SK-N-SH (cell line): ENCODE data around the gene HOXD13. TPM values are rescaled to one million over a fixed set of nuclear protein-coding genes. Genes with fewer than 3 reads are reported as not detected.

Source experiments
- CTCF ChIA-PET: fragments of 300-600, 350-600 bp; formaldehyde crosslinking; extraction: SDS; loops from one replicate; lab custom pipeline; 2021; lab: Yijun Ruan, JAX
- POLR2A ChIA-PET: fragments of 350-600 bp; sonication (Branson Sonifier 250); formaldehyde crosslinking; extraction: SDS; loops from one replicate; lab custom pipeline; 2020; ENCODE audit warnings: antibody characterized with exemption, inconsistent platforms; lab: Yijun Ruan, JAX
- DNase-seq: peaks from one replicate; pipeline ENCODE4 v3.0.0; 2012
- H2AFZ ChIP-seq: fragments of 200-600 bp; sonication (generic); 2 replicates; pipeline ENCODE4 v1.8.1; 2016; ENCODE audit warnings: antibody characterized with exemption, mild to moderate bottlenecking, low read depth
- H3F3A ChIP-seq: fragments of 200-600 bp; sonication (generic); replicated peaks from 2 replicates; pipeline ENCODE3; 2016; ENCODE audit warnings: antibody characterized with exemption, mild to moderate bottlenecking; ENCODE audit not compliant: insufficient read depth
- H3K27ac ChIP-seq, 2 experiments: fragments of 200-500 bp in 1 of 2; fragments of 200-600 bp in 1 of 2; sonication (Bioruptor generic) in 1 of 2; sonication (generic), shearing (Covaris generic) in 1 of 2; 2 replicates each; pipeline versions ENCODE4 v1.5.1 to v1.6.1; 2014 to 2016; ENCODE audit warnings: low read depth in 2 of 2, inconsistent platforms in 1 of 2, low read length in 1 of 2, mild to moderate bottlenecking in 1 of 2, mixed read lengths in 1 of 2
- H3K27me3 ChIP-seq: fragments of 200-600 bp; sonication (generic), shearing (Covaris generic); 2 replicates; pipeline ENCODE4 v1.6.1; 2016; ENCODE audit warnings: mixed run types; ENCODE audit not compliant: insufficient read depth
- H3K36me3 ChIP-seq, 2 experiments: fragments of 200-500 bp in 1 of 2; fragments of 200-600 bp in 1 of 2; sonication (Bioruptor generic) in 1 of 2; sonication (generic) in 1 of 2; replicated peaks in 1 of 2; 2 replicates each; pipeline versions ENCODE3 to v1.5.1; 2014 to 2016; ENCODE audit warnings: low read length in 1 of 2, mild to moderate bottlenecking in 1 of 2; ENCODE audit not compliant: insufficient read depth in 2 of 2, control insufficient read depth in 1 of 2
- H3K4me1 ChIP-seq, 2 experiments: fragments of 200-500 bp in 1 of 2; fragments of 200-600 bp in 1 of 2; sonication (Bioruptor generic) in 1 of 2; sonication (generic), shearing (Covaris generic) in 1 of 2; 2 replicates each; pipeline versions ENCODE4 v1.5.1 to v1.6.1; 2014 to 2016; ENCODE audit warnings: low read depth in 1 of 2, low read length in 1 of 2, mixed run types in 1 of 2; ENCODE audit not compliant: insufficient read depth in 2 of 2, control insufficient read depth in 1 of 2
- H3K4me2 ChIP-seq: fragments of 200-600 bp; sonication (generic), shearing (Covaris generic); 2 replicates; pipeline ENCODE4 v1.6.1; 2017; ENCODE audit warnings: mixed run types
- H3K4me3 ChIP-seq, 2 experiments: fragments of 200-500 bp in 1 of 2; fragments of 200-600 bp in 1 of 2; sonication (Bioruptor generic) in 1 of 2; sonication (generic), shearing (Covaris generic) in 1 of 2; 2 replicates each; pipeline versions ENCODE4 v1.5.1 to v1.8.1; 2014 to 2016; ENCODE audit warnings: low read depth in 2 of 2, inconsistent platforms in 1 of 2, low read length in 1 of 2, mild to moderate bottlenecking in 1 of 2, mixed read lengths in 1 of 2, moderate library complexity in 1 of 2
- H3K79me2 ChIP-seq: fragments of 200-600 bp; sonication (generic); 2 replicates; pipeline ENCODE4 v1.8.1; 2017; ENCODE audit warnings: mild to moderate bottlenecking; ENCODE audit not compliant: insufficient read depth
- H3K9ac ChIP-seq: fragments of 200-600 bp; sonication (generic); 2 replicates; pipeline ENCODE4 v1.6.1; 2017; ENCODE audit warnings: mixed run types
- H3K9me2 ChIP-seq: fragments of 200-600 bp; sonication (generic); 2 replicates; pipeline ENCODE4 v1.6.1; 2017; ENCODE audit warnings: mixed run types
- H3K9me3 ChIP-seq: fragments of 200-600 bp; sonication (generic); 2 replicates; pipeline ENCODE4 v1.6.1; 2017; ENCODE audit warnings: mixed run types, mild to moderate bottlenecking, moderate library complexity
- H4K20me1 ChIP-seq: fragments of 200-600 bp; sonication (generic); 2 replicates; pipeline ENCODE4 v1.6.1; 2017; ENCODE audit warnings: mild to moderate bottlenecking, mixed run types; ENCODE audit not compliant: insufficient read depth
- CHD2 ChIP-seq: fragments of 150-350 bp; IDR thresholded peaks from 2 replicates; pipeline ENCODE4 v1.6.1; 2018; ENCODE audit warnings: low read length; ENCODE audit not compliant: partially characterized antibody
- ELF1 ChIP-seq: IDR thresholded peaks from 2 replicates; pipeline ENCODE4 v1.4.0; 2012
- EP300 ChIP-seq, 2 experiments: IDR thresholded peaks; 2 replicates each; pipeline versions ENCODE4 v1.4.0 to v1.6.1; 2012; ENCODE audit warnings: borderline replicate concordance in 1 of 2, low read depth in 1 of 2, low read length in 1 of 2
- FOXJ3 ChIP-seq: sonication (generic); formaldehyde crosslinking; IDR thresholded peaks from 2 replicates; pipeline ENCODE4 v1.5.1; 2020; ENCODE audit warnings: mild to moderate bottlenecking, missing genetic modification reagents
- FOXM1 ChIP-seq: IDR thresholded peaks from 2 replicates; pipeline ENCODE4 v1.4.0; 2012; ENCODE audit warnings: low read depth, mild to moderate bottlenecking
- JUND ChIP-seq: IDR thresholded peaks from 2 replicates; pipeline ENCODE4 v1.4.0; 2012
- MAX ChIP-seq: IDR thresholded peaks from 2 replicates; pipeline ENCODE4 v1.4.0; 2012; ENCODE audit warnings: low read depth
- MEF2A ChIP-seq: IDR thresholded peaks from 2 replicates; pipeline ENCODE4 v1.4.0; 2012; ENCODE audit warnings: low read depth, borderline replicate concordance
- MXI1 ChIP-seq: IDR thresholded peaks from 2 replicates; pipeline ENCODE4 v1.6.1; 2012; ENCODE audit warnings: mild to moderate bottlenecking, low read depth, low read length, improper control_type of control experiment
- POLR2AphosphoS5 ChIP-seq: IDR thresholded peaks from 2 replicates; pipeline ENCODE4 v1.6.1; 2012; ENCODE audit warnings: low read depth, low read length
- SIN3A ChIP-seq: IDR thresholded peaks from 2 replicates; pipeline ENCODE4 v1.6.1; 2012; ENCODE audit warnings: low read depth, mild to moderate bottlenecking, low read length, moderate library complexity, borderline replicate concordance
- TEAD4 ChIP-seq: IDR thresholded peaks from 2 replicates; pipeline ENCODE4 v1.4.0; 2012; ENCODE audit warnings: mild to moderate bottlenecking, borderline replicate concordance; ENCODE audit not compliant: insufficient read depth
- USF1 ChIP-seq: IDR thresholded peaks from 2 replicates; pipeline ENCODE4 v1.4.0; 2012; ENCODE audit warnings: low read depth, borderline replicate concordance
- ZBTB33 ChIP-seq: IDR thresholded peaks from 2 replicates; pipeline ENCODE4 v1.4.0; 2012; ENCODE audit warnings: low read depth, borderline replicate concordance
- WGBS: methylation state at CpG from one replicate; pipeline ENCODE4 v1.1.6; 2017; ENCODE audit warnings: low lambda C conversion rate; 5-methylcytosine and 5-hydroxymethylcytosine counted together
- polyA plus RNA-seq, 3 experiments: library from polyadenylated mRNA; depleted of rRNA; stranded (reverse); fragments of >200 nt; gene quantifications; 2 replicates each; pipeline ENCODE4 v1.2.3, GENCODE V29; 2012
- TF ChIP-seq, protein P1 (sequence below): fragments of 200-600 bp; sonication (generic); IDR thresholded peaks from 2 replicates; pipeline ENCODE4 v1.6.1; 2017; ENCODE audit warnings: antibody characterized with exemption, mild to moderate bottlenecking, moderate library complexity
- TF ChIP-seq, protein P2 (sequence below): IDR thresholded peaks from 2 replicates; pipeline ENCODE4; 2012

HOXD13 gene
- polyA plus RNA-seq, 1 of the 3 experiments (the other 2 are of a cell fraction): not detected

- Histone ChIP-seq H3K9me2 (no peaks in the 10 kb centered on the region), H3K4me3 (no peak overlapping the region), H2AFZ (no peak overlapping the region), H3K27ac (no peak overlapping the region), H3K27me3 (peaks cover 73% of the 10 kb centered on the region)
- CTCF ChIA-PET: interaction anchor here (1.1 to 17.7 kb wide), 7 partner anchors 15 to 1639 kb away, joined by 3 to 264 read pairs (median 22); partner anchors contain the start of genes HOXD12, HOXD13 and HOXD9
- no peak for TF ChIP-seq MAX
- TF ChIP-seq EP300 (IDR thresholded peaks at IDR 0.05; ENCODE audit: borderline replicate concordance in 1 of 2, low read depth in 1 of 2, low read length in 1 of 2): no peak
- TF ChIP-seq JUND: no peak
- TF ChIP-seq CHD2: no peak
- TF ChIP-seq, protein P1, sequence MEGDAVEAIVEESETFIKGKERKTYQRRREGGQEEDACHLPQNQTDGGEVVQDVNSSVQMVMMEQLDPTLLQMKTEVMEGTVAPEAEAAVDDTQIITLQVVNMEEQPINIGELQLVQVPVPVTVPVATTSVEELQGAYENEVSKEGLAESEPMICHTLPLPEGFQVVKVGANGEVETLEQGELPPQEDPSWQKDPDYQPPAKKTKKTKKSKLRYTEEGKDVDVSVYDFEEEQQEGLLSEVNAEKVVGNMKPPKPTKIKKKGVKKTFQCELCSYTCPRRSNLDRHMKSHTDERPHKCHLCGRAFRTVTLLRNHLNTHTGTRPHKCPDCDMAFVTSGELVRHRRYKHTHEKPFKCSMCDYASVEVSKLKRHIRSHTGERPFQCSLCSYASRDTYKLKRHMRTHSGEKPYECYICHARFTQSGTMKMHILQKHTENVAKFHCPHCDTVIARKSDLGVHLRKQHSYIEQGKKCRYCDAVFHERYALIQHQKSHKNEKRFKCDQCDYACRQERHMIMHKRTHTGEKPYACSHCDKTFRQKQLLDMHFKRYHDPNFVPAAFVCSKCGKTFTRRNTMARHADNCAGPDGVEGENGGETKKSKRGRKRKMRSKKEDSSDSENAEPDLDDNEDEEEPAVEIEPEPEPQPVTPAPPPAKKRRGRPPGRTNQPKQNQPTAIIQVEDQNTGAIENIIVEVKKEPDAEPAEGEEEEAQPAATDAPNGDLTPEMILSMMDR: no peak
- TF ChIP-seq, protein P2, sequence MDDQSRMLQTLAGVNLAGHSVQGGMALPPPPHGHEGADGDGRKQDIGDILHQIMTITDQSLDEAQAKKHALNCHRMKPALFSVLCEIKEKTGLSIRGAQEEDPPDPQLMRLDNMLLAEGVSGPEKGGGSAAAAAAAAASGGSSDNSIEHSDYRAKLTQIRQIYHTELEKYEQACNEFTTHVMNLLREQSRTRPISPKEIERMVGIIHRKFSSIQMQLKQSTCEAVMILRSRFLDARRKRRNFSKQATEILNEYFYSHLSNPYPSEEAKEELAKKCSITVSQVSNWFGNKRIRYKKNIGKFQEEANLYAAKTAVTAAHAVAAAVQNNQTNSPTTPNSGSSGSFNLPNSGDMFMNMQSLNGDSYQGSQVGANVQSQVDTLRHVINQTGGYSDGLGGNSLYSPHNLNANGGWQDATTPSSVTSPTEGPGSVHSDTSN: no peak
- TF ChIP-seq ELF1: no peak
- TF ChIP-seq TEAD4: no peak
- TF ChIP-seq SIN3A: no peak
- TF ChIP-seq MXI1: no peak
- no peak for TF ChIP-seq FOXM1
- no peak for TF ChIP-seq ZBTB33
- no peak for TF ChIP-seq POLR2AphosphoS5
- no peak for TF ChIP-seq USF1
- no peak for TF ChIP-seq FOXJ3 (CRISPR knock-in tag)
- no peak for TF ChIP-seq MEF2A
- TF ChIP-seq, all 33 proteins: peak for 0
- Histone ChIP-seq H3K4me1 (peaks cover 0 to 11% of the 10 kb centered on the region in 2 experiments; a peak in 2 of 4 replicates), H4K20me1 (no peaks in the 10 kb centered on the region), H3K9me3 (no peaks in the 10 kb centered on the region), H3K4me2 (no peak overlapping the region), H3K79me2 (no peaks in the 10 kb centered on the region), H3F3A (peaks cover 6% of the 10 kb centered on the region), H3K9ac (no peak overlapping the region), H3K36me3 (no peaks in the 10 kb centered on the region)
- DNase-seq: no peak
- POLR2A ChIA-PET: no interaction called here
- WGBS: 53% methylated on average over 25 of the region's 26 CpGs
These were observed 16.8 kb downstream of the HOXD13 start for GRCh38 chr2:176109192-176109901.
